OCI-LY7 (cell line): ENCODE measurements around the gene TMEM179B. TPM values are rescaled to one million over a fixed set of nuclear protein-coding genes. Genes with fewer than 3 reads are reported as not detected.
A peak's percentile ranks its signal among the peaks of the same experiment; 100 is the strongest.

Experiments
- BruUV-seq: library from RNA; stranded (reverse); fragments of 400-500 nt; replicated peaks from 2 replicates; lab custom pipeline; 2021; lab: Mats Ljungman, UMichigan
- CTCF ChIA-PET: fragments of 300-600 bp; sonication (Branson Sonifier 250); formaldehyde crosslinking; loops from one replicate; lab custom pipeline; 2022; ENCODE audit warnings: antibody characterized with exemption; ENCODE audit not compliant: unreplicated experiment; lab: Charles Lee
- POLR2A ChIA-PET: fragments of 300-600 bp; sonication (Branson Sonifier 250); formaldehyde crosslinking; loops from one replicate; lab custom pipeline; 2022; ENCODE audit warnings: antibody characterized with exemption; lab: Charles Lee
- DNase-seq: peaks from one replicate; pipeline ENCODE4 v3.0.0-alpha.2; 2015; ENCODE audit warnings: low spot score
- H2AFZ ChIP-seq: fragments of 200-600 bp; sonication (generic), shearing (Covaris generic); 2 replicates; pipeline ENCODE4 v1.6.1; 2014; ENCODE audit warnings: mild to moderate bottlenecking, antibody characterized with exemption, low read length, moderate library complexity
- H3K27ac ChIP-seq: fragments of 200-600 bp; sonication (generic); 2 replicates; pipeline ENCODE4 v1.5.1; 2014; ENCODE audit warnings: mixed run types, low read depth, mild to moderate bottlenecking, moderate library complexity, low read length, inconsistent platforms; ENCODE audit not compliant: poor library complexity, severe bottlenecking
- H3K36me3 ChIP-seq: fragments of 200-600 bp; sonication (generic); 2 replicates; pipeline ENCODE4 v1.6.1; 2014; ENCODE audit warnings: mild to moderate bottlenecking, antibody characterized with exemption, low read length, moderate library complexity, mixed read lengths; ENCODE audit not compliant: insufficient read depth
- H3K4me1 ChIP-seq: fragments of 200-600 bp; sonication (generic); 2 replicates; pipeline ENCODE4 v1.5.1; 2014; ENCODE audit warnings: mild to moderate bottlenecking, low read length; ENCODE audit not compliant: insufficient read depth, poor library complexity, severe bottlenecking
- H3K4me2 ChIP-seq: fragments of 200-600 bp; sonication (generic); 2 replicates; pipeline ENCODE4 v1.6.1; 2014; ENCODE audit warnings: mild to moderate bottlenecking, low read length
- H3K4me3 ChIP-seq: fragments of 200-600 bp; sonication (generic); 2 replicates; pipeline ENCODE4 v1.5.1; 2014; ENCODE audit warnings: mild to moderate bottlenecking, low read depth, low read length; ENCODE audit not compliant: poor library complexity, severe bottlenecking
- H3K79me2 ChIP-seq: fragments of 200-600 bp; sonication (generic); 2 replicates; pipeline ENCODE4 v1.6.1; 2016; ENCODE audit warnings: low read depth, mild to moderate bottlenecking, low read length, moderate library complexity, mixed read lengths; ENCODE audit not compliant: insufficient read depth
- H3K9me2 ChIP-seq: fragments of 200-600 bp; sonication (generic); 2 replicates; pipeline ENCODE4 v1.6.1; 2016; ENCODE audit warnings: mild to moderate bottlenecking, low read length, mixed read lengths; ENCODE audit not compliant: insufficient read depth
- H3K9me3 ChIP-seq: fragments of 200-600 bp; sonication (generic); 2 replicates; pipeline ENCODE4 v1.6.1; 2014; ENCODE audit warnings: mild to moderate bottlenecking, mixed run types, low read length, mixed read lengths
- H4K20me1 ChIP-seq: fragments of 200-600 bp; sonication (generic); 2 replicates; pipeline ENCODE4 v1.6.1; 2014; ENCODE audit warnings: mild to moderate bottlenecking, antibody characterized with exemption, low read length, moderate library complexity, mixed read lengths; ENCODE audit not compliant: insufficient read depth
- EZH2phosphoT487 ChIP-seq: fragments of 200-600 bp; sonication (generic); IDR thresholded peaks from 2 replicates; pipeline ENCODE4 v1.6.1; 2018; ENCODE audit warnings: low read depth, borderline replicate concordance, mild to moderate bottlenecking, mixed run types, antibody characterized with exemption, low read length, moderate library complexity, mixed read lengths
- intact Hi-C: fragments of 100-400 bp; cut with micrococcal nuclease; formaldehyde crosslinking; loops from one replicate; pipeline ENCODE4 v1.10.0; 2022; ENCODE audit not compliant: unreplicated experiment
- total RNA-seq, 2 experiments: library from RNA; depleted of rRNA in 1 of 2; stranded (reverse); fragments of >200 nt in 1 of 2; shearing (Covaris generic) in 1 of 2; gene quantifications; 2 replicates each; pipeline ENCODE4 v1.2.3, GENCODE V29; 2014 to 2022
- TF ChIP-seq, protein P1 (sequence below): fragments of 200-600 bp; sonication (generic); conservative IDR thresholded peaks from 2 replicates; pipeline ENCODE4 v1.5.1; 2014; ENCODE audit warnings: mild to moderate bottlenecking, antibody characterized with exemption, low read length, moderate library complexity, mixed read lengths

The TMEM179B gene
- total RNA-seq, 2 experiments from 2014 or later: 18.6 to 33.1 TPM

- Histone ChIP-seq H3K4me1 (peaks cover 32% of the 10 kb centered on the region), H4K20me1 (no peaks in the 10 kb centered on the region), H2AFZ (peak within 1 kb of the TSS; percentile 61), H3K79me2 (peaks cover 24% of the 10 kb centered on the region; the same call in 1 of the 2 replicates), H3K36me3 (peaks cover 19% of the 10 kb centered on the region; the same call in 1 of the 2 replicates), H3K4me2 (peak within 1 kb of the TSS; percentile 76), H3K4me3 (peak within 1 kb of the TSS; percentile 77), H3K9me2 (no peaks in the 10 kb centered on the region), H3K27ac (peak within 1 kb of the TSS; percentile 71), H3K9me3 (no peaks in the 10 kb centered on the region)
- TF ChIP-seq, protein P1, sequence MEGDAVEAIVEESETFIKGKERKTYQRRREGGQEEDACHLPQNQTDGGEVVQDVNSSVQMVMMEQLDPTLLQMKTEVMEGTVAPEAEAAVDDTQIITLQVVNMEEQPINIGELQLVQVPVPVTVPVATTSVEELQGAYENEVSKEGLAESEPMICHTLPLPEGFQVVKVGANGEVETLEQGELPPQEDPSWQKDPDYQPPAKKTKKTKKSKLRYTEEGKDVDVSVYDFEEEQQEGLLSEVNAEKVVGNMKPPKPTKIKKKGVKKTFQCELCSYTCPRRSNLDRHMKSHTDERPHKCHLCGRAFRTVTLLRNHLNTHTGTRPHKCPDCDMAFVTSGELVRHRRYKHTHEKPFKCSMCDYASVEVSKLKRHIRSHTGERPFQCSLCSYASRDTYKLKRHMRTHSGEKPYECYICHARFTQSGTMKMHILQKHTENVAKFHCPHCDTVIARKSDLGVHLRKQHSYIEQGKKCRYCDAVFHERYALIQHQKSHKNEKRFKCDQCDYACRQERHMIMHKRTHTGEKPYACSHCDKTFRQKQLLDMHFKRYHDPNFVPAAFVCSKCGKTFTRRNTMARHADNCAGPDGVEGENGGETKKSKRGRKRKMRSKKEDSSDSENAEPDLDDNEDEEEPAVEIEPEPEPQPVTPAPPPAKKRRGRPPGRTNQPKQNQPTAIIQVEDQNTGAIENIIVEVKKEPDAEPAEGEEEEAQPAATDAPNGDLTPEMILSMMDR: no peak
- no peak for TF ChIP-seq EZH2phosphoT487
- CTCF ChIA-PET: no interaction called here
- BruUV-seq: TSS peak; percentile 67
- intact Hi-C loops: loop anchor here (1.0 to 5.0 kb wide), 2 partner anchors 44 to 99 kb away; partner anchors contain the start of genes HNRNPUL2, LBHD1 and UQCC3
- POLR2A ChIA-PET: interaction anchor here (0.6 to 4.2 kb wide), 13 partner anchors 10 to 150 kb away, joined by 3 to 16 read pairs (median 5); partner anchors contain the start of genes B3GAT3, C11orf98, CSKMT and HNRNPUL2
- peak; percentile 94 for DNase-seq
Measured at GRCh38 chr11:62771144-62772021, 15.8 kb upstream of the TMEM179B start, which contains the start of gene TAF6L. Gene TAF6L (plus strand): TSS chr11:62771396. CDS start chr11:62775784, 4,388 bp downstream.

- Histone ChIP-seq H2AFZ (no peak overlapping the region), H3K27ac (no peak overlapping the region), H4K20me1 (no peaks in the 10 kb centered on the region), H3K4me2 (no peak overlapping the region), H3K4me3 (no peak overlapping the region), H3K9me2 (no peaks in the 10 kb centered on the region), H3K9me3 (no peaks in the 10 kb centered on the region), H3K36me3 (peaks cover 34% of the 10 kb centered on the region), H3K4me1 (peaks cover 32% of the 10 kb centered on the region), H3K79me2 (peaks cover 24% of the 10 kb centered on the region; the same call in 1 of the 2 replicates)
- TF ChIP-seq EZH2phosphoT487: no peak
- TF ChIP-seq, protein P1: no peak
- CTCF ChIA-PET: no interaction called here
- intact Hi-C loops: loop anchor here (5.0 kb wide), 1 partner anchor 102 kb away; the partner anchor contains the start of genes LBHD1 and UQCC3
- POLR2A ChIA-PET: interaction anchor here (0.5 to 1.1 kb wide), 6 partner anchors 18 to 95 kb away, joined by 3 to 8 read pairs (median 4); no protein-coding TSS in a partner anchor
- no TSS peak for BruUV-seq
- DNase-seq: no peak
Measured at GRCh38 chr11:62774407-62774806, 12.8 kb upstream of the TMEM179B start.
